Activated T-cell treated with anti-CD3 and anti-CD28 coated beads for 24 hours (primary cell): ENCODE measurements around the gene KIF16B.

Experiments
- DNase-seq: peaks from one replicate; pipeline ENCODE4 v3.0.0-alpha.2; 2020; ENCODE audit warnings: low read depth

Gene KIF16B

DNA sequence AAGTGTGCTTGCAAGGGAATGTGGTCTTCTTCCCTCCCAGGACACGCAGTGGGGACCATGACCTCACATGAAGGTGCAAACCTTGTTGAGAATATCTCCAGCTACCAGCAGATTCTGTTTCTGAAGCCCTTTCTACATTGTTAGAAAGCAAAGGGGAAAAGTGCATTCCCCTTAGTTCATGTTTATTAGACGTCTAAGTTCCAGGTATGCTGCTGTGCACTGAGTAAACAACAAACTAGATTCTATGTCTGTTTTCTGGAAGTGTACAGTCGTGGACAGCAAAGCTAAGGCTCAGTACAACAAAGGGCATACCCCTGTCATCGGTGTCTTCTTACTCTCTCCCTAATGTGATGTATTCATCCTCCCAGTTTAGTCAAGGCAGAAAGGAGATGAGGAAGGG, 178.5 kb downstream of the KIF16B start:
- no peak for DNase-seq

DNA sequence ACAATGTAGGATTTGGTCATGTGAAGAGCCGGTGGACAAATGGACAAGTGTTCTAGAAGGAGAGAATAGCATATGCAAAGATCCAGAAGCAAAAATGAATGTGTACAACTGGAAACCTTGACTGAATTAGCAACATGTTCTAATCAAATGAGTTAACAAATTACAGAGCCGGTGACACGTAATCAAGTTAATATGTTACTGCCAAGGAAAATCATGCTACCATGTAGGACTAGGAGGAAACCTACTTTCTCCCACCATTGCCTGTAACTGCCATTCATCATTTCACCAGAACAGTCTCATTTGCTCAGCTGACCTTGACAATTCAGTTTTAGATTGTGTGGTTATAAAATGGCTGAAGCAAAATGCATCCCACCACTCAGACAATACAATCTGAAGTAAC, 179.4 kb downstream of the KIF16B start:
- no peak for DNase-seq

DNA sequence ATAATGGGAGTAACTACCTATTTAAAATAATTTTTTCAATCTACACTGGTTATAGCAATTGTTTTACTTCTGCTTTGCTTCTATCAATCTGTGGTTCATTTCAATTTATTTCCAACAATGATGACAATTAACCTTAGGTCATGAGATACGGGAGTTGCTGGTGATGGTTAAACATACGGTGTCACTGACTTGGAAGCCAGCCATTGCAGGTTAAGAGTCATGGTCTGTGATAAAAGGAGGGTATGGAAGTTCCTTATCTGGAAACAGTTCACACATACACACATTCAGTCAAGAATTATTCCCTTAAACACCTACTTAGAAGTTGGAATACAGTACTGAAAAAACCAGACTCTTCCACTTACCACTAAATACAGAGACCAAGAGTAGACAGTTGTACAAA, 180.0 kb downstream of the KIF16B start:
- DNase-seq: no peak

DNA sequence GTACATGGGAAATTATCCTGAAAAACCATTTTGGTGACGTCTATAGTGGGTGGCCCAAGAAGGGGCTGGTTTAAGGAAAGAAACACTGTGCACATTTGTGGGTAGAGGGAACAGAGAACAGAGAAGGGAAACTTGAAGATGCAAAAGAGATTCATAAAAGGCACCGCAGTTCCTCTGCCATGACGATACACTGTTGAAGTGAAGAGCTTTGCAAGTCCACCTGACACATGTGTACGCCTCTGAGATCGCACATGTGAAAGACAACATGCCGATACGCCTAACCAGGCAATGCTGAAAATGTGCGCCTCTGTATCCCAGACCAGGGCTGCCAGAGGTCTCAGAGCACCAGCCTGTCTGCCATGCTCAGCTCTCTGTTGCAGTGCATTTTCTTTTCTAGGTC, 180.9 kb downstream of the KIF16B start:
- DNase-seq: no peak

DNA sequence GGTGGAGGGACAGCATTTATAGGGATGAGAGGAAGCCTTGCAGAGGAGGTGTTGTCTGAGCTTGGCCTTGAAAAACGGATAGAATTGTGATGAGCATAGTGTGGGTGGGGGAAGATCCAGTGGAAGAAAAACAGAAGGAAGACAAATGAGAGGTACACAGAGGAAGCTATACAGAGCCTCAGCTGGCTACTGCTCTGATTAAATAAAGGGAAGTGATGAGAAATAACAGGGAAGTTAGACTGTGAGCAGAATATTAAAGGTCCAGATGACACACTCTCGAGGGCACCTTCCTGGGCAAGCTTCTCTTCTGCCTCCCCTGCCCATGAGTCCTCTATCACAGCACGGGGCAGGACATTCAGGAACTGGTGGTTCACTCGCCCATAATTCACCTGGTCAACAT, 182.3 kb downstream of the KIF16B start:
- no peak for DNase-seq

DNA sequence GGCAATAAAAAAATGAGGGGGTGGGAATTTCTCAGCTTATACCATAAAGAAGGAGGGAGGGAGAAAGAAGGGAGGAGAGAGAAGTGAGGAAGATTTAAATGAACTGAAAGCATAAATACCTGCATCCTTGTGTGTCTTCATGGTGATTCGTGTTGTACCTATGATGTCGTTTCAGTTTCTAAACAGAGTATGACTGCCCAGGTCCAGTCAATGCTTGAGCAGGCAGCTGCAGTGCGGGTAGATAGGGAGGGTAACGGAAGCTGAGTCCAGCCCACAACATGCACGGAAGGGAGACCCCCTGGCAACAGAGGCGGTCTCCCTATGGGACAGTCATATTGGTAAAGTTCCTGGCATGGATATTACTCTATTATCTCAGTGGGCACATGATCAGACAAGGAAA, 184.5 kb downstream of the KIF16B start:
- no peak for DNase-seq

DNA sequence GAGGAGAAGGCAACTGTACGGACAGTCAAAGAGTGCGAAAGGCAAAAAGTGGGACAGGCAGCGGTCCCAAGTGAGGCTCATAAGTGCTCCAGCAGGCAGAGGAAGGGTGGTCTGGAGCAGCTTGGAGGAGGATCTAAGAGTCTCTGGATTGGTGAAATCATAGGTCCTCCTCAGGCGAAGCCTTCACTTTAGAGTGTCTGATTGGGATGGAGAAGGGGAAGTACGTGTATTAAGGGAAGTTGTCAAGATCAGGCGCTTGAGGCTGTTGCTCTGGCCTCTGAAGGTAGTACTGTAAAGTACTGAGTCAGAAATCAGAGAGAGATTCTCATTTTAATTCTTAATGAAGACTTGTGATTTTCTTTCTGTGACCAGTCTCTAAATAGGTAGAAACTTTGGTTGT, 185.6 kb downstream of the KIF16B start:
- DNase-seq: no peak

DNA sequence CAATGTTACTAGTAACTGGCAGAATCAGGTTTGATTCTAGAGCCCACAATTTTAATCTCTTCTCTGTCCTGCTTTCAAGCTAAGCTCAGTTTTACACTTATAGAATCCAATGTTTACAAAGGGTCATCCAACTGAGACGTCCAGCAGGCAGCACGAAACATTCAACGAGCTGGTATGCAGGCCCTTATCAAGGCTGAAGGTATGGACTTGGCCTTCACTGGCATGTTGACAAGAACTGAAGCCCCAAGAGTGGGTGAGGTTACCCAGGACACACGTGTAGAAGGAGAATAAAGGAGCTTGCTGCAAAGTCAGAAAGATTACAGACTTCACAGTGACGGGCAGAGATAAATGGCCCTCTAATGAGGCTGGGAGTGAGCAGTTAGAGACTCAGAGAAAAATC, 187.4 kb downstream of the KIF16B start:
- no peak for DNase-seq

DNA sequence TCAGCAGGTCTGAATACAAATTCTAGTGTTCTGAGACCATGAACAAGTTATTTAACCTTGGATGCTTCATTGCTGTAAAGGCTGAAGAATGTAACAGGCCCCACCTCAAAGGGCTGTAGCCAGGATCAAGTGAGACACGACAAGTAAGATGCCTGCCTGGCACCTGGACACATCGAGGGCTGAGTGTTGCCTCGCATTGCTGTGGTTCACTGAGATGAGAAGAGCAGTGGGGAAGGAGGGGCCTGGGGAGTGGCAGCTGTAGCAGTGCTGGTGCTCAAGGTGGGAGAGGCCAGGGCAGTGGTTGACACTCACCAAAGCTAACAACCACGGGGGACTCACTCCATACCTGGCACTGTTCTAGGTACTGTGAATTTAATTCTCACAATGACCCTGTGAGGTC, 187.8 kb downstream of the KIF16B start:
- DNase-seq: no peak

DNA sequence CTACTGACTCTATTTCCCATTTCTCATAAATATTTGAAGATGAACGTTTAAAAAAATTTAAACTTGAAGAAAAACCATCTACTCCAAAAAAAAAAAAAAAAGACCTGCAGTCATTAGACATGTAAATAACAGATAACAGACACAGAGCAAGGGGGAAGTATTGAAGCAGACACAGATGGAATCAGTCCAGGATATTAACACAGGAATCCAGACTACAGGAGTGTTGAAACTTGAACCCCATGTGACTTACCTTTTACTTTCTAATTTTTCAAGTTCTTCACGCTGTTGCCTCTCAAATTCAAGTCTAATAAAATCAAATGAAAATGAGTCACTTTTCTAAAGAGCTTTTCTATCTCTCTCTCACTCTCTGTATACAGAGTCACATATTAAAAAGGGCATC, 191.8 kb downstream of the KIF16B start:
- no peak for DNase-seq

DNA sequence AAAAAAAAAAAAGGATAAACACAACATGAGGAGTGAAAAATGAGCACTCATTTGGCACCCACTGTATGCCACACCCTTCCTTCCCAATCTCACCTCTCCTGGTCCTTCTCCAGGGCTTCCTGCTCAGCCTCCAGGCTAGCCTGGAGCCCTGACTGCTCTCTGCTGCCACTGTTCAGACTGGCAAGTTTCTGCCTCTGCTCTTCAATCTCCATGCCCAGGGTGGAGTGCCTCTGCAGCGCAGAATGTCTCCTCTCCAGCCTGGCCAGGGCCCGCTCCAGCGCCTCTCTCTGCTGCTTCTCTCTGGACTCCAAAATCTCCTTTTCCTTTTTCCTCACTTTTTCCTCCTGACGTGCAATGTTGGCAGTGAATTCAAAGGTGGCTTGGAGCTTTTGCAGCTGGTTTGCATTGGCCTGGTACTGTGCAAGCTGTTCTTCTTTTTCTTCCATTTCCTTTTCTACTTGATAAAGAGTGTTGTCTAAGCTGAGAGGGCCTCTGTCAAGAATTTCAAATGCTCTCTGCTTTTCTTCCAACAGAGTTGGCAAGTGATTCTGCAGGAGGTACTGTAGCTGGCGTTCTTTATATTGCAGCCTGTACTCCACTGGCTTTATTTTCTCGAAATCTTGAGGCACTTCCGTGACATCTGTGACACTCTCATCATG, 194.4 kb downstream of the KIF16B start:
- no peak for DNase-seq

DNA sequence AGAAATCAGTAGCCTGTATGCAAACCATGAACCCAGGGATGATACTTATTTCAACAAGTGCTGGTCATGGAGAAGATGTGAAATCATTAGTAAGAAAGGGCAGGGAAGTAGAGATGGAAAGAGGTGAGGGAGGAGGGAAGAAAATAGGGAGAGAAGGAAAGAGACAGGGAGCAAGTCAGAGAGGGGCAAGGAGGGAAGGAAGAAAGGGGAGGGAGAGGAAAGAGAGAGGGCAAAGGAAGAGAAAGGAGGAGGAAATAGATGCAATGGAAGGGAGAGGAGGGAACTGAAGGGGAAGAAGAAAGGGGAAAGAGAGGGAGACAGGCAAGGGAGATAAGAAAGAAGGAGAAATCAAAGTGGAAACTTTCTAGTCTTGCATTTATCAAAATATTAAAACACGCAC, 195.1 kb downstream of the KIF16B start:
- DNase-seq: no peak

DNA sequence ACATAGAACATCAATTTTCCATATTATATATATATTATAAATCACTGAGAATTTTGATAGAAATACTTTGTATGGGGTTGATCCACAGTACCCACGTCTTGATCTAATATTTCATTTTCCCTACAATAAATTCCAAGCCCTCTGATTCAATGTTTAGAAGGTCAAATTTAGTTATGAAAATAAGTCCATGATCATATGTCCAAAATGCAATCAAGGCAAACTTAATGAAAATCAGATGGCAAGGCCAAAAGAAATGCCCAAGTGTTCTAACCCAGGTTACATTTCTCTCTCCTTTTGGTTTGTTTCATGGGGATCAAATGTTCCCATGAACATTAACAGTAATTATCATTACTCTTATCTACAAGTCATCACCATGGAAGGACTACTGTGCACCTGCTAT, 203.8 kb downstream of the KIF16B start:
- DNase-seq: no peak

DNA sequence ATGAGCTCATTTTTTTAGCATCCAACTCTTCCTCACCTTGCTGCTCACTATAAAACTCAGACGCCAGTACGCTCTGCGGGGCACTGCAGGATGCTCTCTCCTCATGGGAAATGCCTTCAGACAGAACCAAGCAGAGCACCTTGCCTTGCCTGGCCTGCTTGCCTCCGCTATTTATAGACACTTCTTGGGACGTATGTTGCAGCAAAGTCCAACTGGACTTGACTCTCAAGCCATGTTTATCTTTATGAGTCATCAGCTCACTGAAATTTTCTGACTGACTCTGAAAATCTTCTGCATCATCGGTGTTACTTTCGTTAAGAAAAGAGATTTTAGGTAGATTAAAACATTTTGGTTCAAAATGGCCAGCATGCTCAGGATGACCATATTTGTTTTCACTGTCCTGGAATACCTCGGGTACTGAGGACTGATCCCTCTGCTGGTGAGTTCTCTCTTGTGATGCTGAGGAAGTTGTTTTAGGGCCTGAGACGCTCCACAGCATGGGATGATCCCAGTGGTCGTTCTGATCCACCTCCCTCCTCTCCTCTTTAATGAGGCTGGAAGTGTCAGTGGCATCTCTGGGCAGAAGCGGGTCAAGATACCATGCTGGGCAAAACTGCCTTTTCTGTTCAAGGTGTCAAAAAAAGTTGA, 204.5 kb downstream of the KIF16B start:
- no peak for DNase-seq

DNA sequence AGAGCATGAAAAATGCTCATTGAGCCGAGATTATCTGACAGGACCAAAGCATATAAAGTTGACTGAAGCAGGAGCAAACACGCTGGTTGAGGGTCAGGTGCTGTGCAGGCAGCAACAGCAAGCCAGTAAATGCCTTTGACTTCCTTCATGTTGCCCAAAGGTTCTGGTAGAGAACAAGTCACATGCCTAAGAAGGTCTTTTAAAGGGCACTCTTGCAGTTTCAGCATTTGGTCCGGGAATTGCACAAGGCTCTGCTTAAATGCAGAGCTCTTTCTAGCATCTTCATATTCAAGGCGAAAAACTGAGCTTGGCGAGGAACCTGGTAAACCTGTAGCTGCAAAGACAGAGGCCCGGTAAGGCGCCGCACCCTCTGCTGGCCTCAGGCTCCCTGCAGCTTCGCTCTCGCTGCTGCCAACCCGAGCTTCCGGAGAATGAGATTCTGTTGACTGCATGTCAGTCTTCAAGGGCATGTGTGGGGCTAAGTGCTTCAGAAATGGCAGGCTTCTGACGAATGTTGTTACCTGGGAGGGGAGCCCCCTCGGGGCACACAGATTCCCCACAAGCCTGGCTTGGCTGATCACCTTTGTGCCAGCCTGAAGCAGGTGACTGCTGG, 205.2 kb downstream of the KIF16B start:
- DNase-seq: no peak

DNA sequence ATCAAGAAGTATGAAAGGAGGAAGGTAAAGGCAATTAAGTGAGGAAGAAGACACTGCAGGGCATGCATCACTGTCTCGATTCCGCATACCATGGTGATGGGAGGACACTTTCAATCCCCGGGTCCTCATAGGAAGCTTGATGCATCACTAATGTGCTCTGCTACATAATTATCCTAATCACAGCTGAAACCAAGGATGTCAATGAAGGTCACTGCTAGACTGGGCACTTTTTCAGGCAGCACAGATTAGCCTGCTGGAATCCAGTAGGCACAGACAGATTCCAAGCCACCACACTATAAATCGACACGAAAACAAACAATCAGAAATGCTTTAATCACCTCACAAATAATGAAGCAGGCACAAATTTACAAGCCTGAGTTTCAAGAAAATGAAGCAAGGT, 206.7 kb downstream of the KIF16B start:
- DNase-seq: no peak

DNA sequence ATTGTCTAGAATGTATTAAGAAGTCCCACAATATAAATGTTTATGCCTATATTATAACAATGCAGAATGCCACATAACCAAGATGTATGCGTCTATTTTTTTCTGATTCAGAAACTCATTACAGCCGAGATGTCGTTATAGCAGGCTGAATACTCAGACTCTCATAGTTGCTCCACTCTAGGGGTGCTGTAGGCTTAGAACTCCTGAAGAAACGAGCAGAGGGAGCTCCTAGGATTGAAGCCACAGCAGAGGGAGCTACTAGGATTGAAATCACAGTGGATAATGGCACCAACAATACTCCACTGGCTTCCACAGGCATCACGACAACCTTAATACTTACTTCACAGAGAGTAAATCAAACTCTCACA, 208.9 kb downstream of the KIF16B start:
- no peak for DNase-seq

DNA sequence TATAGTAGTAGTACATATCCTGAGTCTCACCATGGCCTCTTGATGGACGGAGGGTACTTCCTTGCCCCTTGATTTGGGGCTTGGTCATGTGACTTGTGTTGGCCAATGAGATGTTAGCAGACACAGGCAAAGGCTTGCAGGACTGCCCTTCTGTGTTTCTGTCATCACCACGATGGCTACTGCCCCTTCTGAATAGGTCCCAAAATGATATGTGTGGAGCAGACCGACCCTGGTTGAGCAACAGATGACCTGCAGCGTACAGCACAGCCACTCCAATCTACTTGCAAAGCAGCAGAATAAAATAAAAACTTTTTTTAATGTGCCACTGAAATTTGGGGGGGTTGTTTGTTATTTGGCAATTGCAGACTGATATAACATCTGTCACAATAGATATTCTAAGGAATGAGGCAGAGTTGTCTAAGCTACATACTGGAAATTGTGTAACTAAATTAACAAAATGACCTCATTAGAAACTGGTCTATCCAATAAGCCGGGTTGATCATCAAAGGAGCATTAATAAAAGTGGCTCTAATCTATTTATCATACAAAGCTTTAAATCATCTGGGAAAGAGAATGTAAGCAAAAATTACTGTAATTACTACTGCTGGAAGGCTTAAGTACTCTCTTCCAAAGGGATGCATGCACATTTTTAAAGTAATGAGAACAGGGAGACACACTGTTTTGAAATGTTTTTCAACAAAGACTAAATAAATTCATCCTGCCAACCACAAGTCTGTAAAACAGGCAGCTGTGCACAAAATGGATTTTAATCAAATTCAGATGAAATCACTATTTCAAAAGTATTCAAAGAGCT, 209.5 kb downstream of the KIF16B start:
- DNase-seq: no peak

DNA sequence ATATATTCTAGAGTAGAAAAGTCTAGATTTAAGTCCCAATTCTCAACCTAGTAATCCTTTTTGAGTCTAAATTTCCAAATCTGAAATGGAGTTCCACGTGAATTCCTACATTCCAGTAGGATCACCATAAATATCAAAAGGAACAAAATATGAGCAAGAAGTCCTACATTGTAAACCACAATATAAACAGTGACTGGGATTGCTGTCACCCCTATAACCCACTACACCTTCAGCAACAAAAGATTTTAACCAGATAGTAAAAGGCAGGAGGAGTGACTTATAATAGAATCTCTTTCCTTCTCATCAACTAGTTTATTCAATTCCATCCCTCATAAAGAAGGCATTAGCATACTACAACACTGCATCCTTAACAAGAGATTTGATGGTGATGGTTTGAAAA, 210.6 kb downstream of the KIF16B start:
- no peak for DNase-seq

DNA sequence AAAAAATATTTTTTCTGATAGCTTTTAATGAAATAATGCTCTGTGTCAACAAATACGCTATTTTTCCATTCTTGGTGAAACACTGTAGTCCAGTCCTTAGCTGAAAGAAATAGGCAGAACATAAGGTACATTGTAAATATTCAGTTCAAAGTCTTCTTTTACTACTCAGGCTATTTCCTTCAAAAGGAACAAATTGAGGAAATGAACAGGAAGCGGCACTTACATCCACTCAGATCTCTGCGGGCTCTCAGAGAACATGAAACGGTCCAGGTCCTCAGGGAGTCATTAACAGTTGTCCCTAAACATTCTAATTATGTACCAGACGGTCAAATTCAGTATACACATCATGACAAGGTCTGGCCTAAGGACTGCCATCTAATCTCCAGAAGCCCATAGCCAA, 212.6 kb downstream of the KIF16B start:
- DNase-seq: no peak

DNA sequence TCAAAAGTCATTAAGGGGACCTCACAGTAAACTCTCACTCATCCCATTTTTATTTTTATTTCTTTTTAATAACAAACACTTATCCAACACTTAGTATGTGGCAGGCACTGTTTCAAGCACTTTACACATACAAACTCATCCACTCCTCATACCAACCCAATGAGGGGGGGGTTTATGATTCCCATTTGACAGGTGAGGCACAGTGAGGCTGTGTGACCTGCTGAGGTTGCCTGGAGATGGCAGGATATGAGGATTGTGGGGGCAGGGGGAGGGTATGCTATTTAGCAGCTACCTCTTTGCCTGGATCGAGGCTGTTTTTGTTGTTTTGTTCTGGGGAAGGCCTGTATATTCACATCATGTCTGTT, 219.8 kb downstream of the KIF16B start:
- no peak for DNase-seq

DNA sequence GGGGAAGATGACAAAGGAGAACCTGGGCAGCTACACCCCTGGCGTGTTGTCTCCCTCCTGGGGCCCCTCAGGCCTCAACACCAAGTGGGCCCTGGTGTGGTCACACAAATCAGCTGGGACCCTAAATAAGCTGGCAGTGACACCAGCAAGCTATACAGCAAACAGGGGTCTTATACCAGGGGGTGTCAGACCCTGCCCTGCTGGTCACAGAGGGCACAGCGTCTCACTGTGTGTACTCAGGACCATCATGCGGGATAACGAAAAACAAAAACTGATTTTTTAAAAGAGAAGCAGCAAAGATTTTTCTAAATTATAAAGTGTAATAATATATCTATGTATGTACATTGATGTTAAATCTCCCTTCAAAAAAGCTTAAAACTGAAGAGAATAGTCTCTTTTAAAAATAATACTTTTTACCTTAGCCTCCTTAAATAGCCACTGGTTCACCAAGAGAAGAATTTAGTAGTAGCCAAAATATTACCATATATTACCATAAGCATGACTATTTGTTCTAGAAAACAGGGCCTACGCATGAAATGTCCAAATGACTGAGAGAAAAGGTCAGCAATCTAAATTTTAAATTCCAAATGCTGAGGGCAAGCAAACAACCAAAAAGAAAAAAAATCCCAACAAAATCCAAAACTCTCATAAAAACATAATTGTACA, 220.4 kb downstream of the KIF16B start:
- no peak for DNase-seq

DNA sequence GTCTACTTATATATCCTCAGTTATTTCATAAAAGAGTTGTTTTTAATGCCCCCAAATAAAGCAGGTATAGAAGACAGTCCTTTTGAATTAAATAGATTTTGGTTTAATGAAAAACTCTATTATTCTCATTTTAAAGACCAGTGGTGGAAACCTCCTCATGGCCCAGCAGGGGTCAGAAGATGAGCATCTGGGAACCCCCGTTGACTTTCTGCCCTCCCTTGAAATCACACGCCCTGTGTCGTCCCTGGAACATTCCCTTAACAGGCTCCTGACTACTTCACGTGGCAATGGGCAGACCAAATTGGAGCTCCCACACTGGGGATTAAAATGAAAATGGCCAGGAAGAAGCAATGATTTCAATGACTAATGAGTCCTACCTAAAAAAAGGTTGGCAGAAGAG, 220.9 kb downstream of the KIF16B start:
- DNase-seq: no peak
